HTERT RPE-1 (cell line): Measurements from ENCODE around the gene NTRK3.

Source experiments
- in situ Hi-C: fragments of 300-500 bp; cut with MboI; formaldehyde crosslinking; loops from 4 replicates; pipeline ENCODE4 v1.14.3; 2020; ENCODE audit warnings: low sequenced_read_pairs

NTRK3 gene

GRCh38 chr15:87952736-87953287, 303.7 kb downstream of the NTRK3 start:
- in situ Hi-C loops = no loop called here

- in situ Hi-C loops = no loop called here
These were observed 306.8 kb downstream of the NTRK3 start for GRCh38 chr15:87949575-87950223.

DNA sequence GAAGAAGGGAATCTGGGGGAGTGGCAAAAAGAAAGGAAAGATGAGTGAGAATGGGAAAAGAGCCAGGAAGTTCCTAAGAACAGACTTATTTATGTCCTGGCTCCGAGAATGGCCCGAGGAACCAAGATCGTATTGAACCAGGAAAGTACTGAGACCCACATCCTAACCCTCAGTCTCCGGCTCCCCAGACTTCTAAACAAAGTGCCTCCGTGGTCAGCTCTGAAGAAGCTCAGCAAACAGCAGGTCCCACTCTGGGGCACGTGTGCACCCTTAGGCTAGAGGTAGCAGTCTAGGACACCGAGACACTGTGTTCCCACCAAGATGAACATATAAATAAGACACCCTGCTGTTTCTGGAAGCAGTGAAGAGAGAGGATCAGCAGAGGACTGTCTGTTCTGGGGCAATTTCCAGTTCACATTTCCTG, 307.4 kb downstream of the NTRK3 start:
- in situ Hi-C loops = no loop called here

DNA sequence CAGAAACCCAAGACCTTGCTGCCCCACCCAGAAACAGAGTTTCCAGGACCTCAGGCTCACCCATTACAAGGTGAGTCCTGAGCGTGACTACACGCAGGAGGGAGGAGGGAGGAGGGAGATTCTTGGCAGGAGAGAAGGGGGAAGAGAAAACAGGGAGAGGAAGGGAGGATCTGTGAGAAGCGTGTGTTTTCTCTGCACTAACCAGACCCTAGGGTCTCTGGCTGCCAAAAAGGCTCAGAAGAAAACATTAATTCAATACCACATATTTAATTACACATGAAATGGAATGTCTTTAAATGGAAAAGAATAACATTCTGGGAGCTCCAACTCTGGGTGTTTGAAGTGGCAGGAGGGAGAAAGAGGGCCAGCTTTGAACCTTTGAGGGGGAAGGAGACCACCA, 309.0 kb downstream of the NTRK3 start:
- in situ Hi-C loops = no loop called here

DNA sequence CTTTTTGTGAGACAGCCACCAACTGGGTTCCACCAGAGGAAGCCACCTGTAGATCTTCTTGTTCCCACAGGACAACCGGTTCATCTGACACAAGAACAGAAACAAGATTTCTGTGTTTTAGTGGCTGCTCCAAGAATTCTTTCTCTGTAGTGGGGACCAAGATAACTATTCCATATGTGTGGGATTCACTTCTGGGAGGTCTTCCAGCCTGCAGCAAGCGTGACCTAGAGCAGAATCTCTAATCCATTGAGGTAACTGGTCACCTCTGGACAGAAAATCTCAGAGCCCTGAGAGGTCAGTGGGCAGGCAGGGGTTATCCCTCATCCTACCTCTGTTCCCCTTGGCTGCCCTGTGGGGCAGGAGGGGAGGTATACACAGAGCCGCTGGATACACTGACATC, 311.3 kb downstream of the NTRK3 start:
- in situ Hi-C loops = no loop called here

GRCh38 chr15:87944691-87945090, 311.8 kb downstream of the NTRK3 start:
- in situ Hi-C loops = no loop called here

DNA sequence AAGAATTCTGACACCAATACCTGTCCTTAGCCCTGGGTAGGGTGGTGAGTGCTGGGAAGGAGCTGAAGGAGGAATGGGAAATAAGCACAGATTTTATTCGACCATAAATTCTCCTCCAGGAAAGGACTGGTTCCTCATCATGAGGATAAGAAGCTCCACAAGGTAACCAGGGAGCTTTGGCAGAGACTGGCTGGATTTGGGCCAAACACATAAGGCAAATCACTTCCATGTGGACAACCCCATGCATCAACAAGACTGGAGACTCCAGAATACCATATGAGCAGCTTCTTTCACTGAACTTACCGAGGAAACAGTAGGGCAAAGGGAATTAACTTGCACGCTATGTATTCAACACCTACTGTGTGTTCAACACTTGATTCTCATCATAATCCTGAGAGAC, 312.5 kb downstream of the NTRK3 start:
- in situ Hi-C loops = no loop called here

DNA sequence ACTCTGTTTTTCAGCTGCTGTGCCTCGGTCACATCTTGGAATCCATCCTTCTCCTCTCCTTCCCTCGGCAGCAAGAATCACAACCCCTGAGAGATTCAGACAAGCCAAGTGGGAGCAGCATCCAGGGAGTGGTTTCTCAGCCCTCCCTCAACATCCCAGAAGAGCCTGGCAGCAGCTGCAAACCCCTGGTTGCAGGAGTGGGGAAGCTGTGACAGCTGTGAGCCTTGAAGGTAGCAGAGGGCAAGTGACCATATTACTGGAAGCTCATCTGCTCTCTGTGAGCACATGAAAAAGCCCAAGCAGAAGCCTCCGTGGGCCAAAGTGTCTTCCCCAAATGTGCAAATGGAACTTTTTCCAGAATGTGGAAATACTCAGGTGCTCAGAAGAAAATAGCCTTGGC, 312.9 kb downstream of the NTRK3 start:
- in situ Hi-C loops = no loop called here

DNA sequence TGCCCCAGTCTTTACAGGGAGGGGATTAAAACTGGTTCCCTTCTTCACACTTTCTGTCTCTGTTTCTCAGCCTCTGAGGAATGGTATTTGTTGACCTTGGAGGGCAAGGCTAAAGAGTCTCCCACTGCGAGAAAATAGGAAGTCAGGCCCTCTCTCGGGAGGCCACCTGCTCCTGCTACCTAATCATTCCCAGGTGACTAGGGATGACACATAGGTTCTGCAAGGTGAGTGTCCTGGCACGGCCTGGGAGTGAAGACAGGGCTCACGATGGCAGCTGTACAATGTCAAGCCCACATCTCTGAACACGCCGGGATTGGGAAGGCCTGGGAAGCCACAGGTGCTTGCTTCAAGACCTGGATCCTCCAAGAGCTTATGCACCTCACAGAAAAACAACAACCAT, 314.2 kb downstream of the NTRK3 start:
- in situ Hi-C loops = no loop called here

DNA sequence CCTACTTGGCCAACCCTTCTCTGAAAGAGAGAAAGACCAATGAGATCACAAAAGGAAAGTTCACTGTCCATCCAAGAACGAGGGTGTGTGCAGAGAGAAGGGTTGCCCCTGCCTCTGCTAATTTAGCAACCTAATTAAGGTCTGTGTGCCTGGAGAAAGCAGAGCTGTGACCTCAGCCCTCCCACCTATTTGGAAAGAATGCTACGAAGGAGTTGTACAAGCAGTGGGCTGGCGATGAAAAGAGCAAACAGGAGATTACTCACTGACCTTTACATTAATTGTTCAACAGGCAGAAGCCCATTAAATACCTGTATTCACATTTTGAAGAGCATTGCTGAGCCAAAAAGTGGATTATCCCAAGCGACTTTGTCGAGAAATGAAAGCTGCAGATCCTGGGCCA, 314.9 kb downstream of the NTRK3 start:
- in situ Hi-C loops = no loop called here

- in situ Hi-C loops = no loop called here
These were observed 315.8 kb downstream of the NTRK3 start for GRCh38 chr15:87940768-87941167.

DNA sequence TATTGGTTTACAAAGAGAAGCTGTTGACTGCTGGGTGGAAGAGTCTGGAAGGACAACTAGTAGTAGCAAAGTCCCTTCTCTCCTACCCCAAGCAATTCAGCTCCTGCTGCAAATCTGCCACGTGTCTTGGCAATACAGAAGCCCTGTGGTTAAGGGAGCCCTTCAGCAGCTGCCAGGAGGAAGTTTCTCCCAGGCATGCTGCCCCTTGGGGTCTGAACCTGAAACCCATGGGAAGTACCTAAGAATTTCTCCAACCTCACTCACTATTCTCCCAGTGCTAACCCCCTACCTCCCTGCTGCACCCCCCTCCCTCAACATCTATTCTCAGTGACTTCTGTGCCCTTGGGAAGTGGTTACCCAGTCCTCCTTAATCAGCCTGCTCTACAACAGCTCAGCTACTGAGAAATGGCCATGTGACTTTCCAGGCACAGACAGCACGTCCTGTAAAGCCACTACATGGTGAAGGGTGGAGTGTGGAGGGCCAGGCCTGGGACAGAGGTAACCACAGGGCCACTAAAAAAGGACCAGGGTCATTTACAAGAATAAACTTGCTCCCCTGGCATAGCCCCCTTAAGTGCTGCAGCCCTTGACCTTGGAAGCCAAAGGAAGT, 316.6 kb downstream of the NTRK3 start:
- in situ Hi-C loops = no loop called here

DNA sequence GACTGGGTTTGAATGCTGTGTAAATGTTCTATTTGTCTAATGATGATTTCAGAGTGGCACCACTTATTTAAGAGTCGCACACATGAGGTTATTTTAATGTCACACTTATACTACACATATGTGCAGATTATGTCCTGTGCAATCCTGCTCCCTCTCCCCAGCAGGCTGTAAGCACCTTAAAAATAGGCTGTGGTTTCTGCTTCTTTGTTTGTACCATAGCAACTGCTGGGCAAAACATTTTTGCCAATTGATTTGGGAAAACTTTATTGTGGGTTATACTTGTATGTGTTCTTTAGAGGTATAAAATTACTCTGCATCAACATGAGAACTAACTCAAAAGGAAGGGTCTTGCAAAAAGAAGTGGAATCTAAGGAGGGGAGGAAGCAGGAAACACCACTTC, 318.5 kb downstream of the NTRK3 start:
- in situ Hi-C loops = no loop called here

- in situ Hi-C loops = no loop called here
These were observed 321.0 kb downstream of the NTRK3 start for GRCh38 chr15:87935583-87935982.

DNA sequence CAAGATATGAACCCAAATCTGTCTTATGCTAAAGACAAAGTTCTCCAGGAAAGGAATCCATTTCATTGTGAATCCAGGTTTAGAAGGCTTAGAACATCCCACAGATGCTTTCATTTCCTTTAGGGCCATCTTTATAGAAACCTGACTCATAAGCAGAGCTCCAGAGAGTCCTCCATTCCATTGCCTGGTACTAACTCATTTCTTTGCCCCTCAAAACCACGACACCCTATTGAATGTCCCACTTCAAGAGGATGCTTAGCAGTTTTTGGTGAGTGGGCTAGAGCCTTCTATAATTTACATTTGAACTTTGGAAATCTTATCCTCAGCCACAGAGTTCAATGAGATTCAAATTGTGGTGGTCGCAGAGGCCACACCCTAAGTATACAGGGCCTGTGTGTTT, 325.0 kb downstream of the NTRK3 start:
- in situ Hi-C loops = no loop called here

DNA sequence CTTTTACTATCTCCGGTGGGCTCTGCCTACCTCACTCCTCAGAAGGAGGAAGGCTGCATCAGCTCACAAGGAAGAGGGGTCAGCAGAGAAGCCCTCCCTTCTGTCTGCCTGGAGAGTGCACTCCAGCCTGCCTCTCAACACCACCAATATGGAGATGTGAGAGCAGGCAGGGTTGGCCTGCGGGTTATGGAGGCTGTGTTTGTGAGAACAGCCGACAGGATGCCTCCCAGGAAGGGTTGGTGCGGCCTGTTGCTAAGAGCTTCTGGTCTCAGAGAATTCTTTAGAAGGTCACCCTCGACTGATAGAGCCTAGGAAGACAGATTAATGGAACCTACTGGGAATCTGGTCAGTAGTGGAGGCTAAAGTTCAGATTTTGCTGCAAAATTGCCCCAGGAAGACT, 326.1 kb downstream of the NTRK3 start:
- in situ Hi-C loops = no loop called here

DNA sequence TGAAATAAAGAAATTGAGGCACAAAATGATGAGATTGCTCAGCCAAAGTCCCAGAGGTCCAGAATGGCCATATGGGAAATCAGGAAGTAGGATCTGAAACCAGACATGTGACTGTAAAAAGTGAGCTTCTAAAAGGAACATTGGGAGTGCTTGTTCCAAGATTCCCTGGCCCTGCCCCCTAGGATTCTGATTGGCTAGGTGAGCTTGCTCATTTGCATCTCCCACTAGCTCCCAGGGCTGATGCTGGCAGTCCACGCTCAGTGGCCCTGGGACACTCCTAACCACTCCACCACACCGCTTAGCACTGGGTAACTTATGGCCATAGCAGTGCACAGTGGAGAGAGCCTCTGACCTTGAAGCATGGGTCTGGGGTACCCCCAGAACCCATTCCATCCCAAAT, 326.7 kb downstream of the NTRK3 start:
- in situ Hi-C loops = no loop called here

GRCh38 chr15:87924433-87924832, 332.1 kb downstream of the NTRK3 start:
- in situ Hi-C loops = no loop called here

- in situ Hi-C loops = no loop called here
These were observed 337.5 kb downstream of the NTRK3 start for GRCh38 chr15:87919064-87919463.

DNA sequence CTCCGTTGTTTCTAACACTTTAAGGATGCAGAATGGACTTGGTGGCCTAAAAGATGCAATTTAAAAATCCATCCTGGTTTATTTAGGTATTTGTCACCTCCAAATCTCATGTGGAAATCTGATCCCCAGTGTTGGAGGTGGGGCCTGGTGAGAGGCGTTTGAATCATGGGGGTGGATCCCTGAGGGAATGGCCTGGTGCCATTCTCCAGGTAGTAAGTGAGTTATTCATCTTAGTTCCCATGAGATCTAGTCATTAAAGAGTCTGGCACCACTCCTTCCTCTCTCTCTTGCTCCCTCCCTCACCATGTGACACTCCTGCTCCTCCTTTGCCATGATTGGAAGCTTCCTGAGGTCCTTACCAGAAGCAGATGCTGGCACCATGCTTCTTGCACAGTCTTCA, 339.1 kb downstream of the NTRK3 start:
- in situ Hi-C loops = no loop called here

- in situ Hi-C loops = no loop called here
These were observed 340.3 kb downstream of the NTRK3 start for GRCh38 chr15:87916208-87916607.

- in situ Hi-C loops = no loop called here
These were observed 346.2 kb downstream of the NTRK3 start for GRCh38 chr15:87910301-87910700.
